CD14-positive monocyte (primary cell): ENCODE data around the gene CNIH3. TPM values are rescaled to one million over a fixed set of nuclear protein-coding genes. Genes with fewer than 3 reads are reported as not detected.

ENCODE experiments used
- DNase-seq, 3 donors: peaks; one replicate each; pipeline ENCODE4 v3.0.0-alpha.2; 2011 to 2022
- H2AFZ ChIP-seq: 2 replicates; pipeline ENCODE4 v1.6.0; 2012; ENCODE audit warnings: mild to moderate bottlenecking, low read depth, low read length, inconsistent platforms; ENCODE audit not compliant: insufficient read depth, poor library complexity, severe bottlenecking
- H3K27ac ChIP-seq, 2 donors: 1 replicate in 1 of 2; 2 replicates in 1 of 2; pipeline ENCODE4 v1.5.1; 2012 to 2013; ENCODE audit warnings: low read length in 2 of 2, control low read depth in 1 of 2, inconsistent platforms in 1 of 2, low read depth in 1 of 2, mild to moderate bottlenecking in 1 of 2
- H3K27me3 ChIP-seq, 2 donors: one replicate each; pipeline versions ENCODE4 v1.6.0 to v1.6.1; 2011 to 2013; ENCODE audit warnings: low read length in 2 of 2; ENCODE audit not compliant: control insufficient read depth in 2 of 2, insufficient read depth in 2 of 2
- H3K36me3 ChIP-seq, 2 donors: replicated peaks in 1 of 2; 1 replicate in 1 of 2; 2 replicates in 1 of 2; pipeline versions ENCODE4 v1.5.1 to v1.6.1; 2012 to 2013; ENCODE audit warnings: low read length in 2 of 2, control low read depth in 1 of 2, inconsistent platforms in 1 of 2, mild to moderate bottlenecking in 1 of 2; ENCODE audit not compliant: insufficient read depth in 2 of 2, control insufficient read depth in 1 of 2
- H3K4me1 ChIP-seq, 2 donors: 1 replicate in 1 of 2; 2 replicates in 1 of 2; pipeline versions ENCODE4 v1.5.1 to v1.6.1; 2012 to 2013; ENCODE audit warnings: low read length in 2 of 2, control low read depth in 1 of 2, inconsistent platforms in 1 of 2, mild to moderate bottlenecking in 1 of 2, moderate library complexity in 1 of 2; ENCODE audit not compliant: insufficient read depth in 2 of 2, control insufficient read depth in 1 of 2
- H3K4me2 ChIP-seq: replicated peaks from 2 replicates; pipeline ENCODE3; 2012; ENCODE audit warnings: low read length, moderate library complexity, mild to moderate bottlenecking; ENCODE audit not compliant: poor library complexity, severe bottlenecking; ENCODE audit errors: extremely low read depth
- H3K4me3 ChIP-seq, 3 experiments: fragments of 200-600 bp in 1 of 3; sonication (generic) in 1 of 3; replicated peaks in 1 of 3; 1 replicate in 2 of 3; 2 replicates in 1 of 3; pipeline ENCODE4 v1.5.1; 2011 to 2013; ENCODE audit warnings: low read length in 3 of 3, mild to moderate bottlenecking in 3 of 3, control low read depth in 2 of 3, low read depth in 2 of 3, inconsistent platforms in 1 of 3, moderate library complexity in 1 of 3
- H3K79me2 ChIP-seq: 2 replicates; pipeline ENCODE4 v1.6.0; 2012; ENCODE audit warnings: mild to moderate bottlenecking, control low read depth, inconsistent platforms, low read length, moderate library complexity; ENCODE audit not compliant: insufficient read depth
- H3K9ac ChIP-seq: 2 replicates; pipeline ENCODE4 v1.6.0; 2017; ENCODE audit warnings: low read length, mild to moderate bottlenecking; ENCODE audit not compliant: insufficient read depth, poor library complexity, severe bottlenecking
- H3K9me3 ChIP-seq, 2 donors: replicated peaks in 1 of 2; 1 replicate in 1 of 2; 2 replicates in 1 of 2; pipeline versions ENCODE4 v1.5.1 to v1.6.1; 2012 to 2013; ENCODE audit warnings: low read length in 2 of 2, control low read depth in 1 of 2; ENCODE audit not compliant: control insufficient read depth in 1 of 2, insufficient read depth in 1 of 2
- H4K20me1 ChIP-seq: 2 replicates; pipeline ENCODE4 v1.6.0; 2012; ENCODE audit warnings: mild to moderate bottlenecking, low read length, control low read depth, moderate library complexity; ENCODE audit not compliant: insufficient read depth
- H3K27ac Mint-ChIP-seq, 7 donors: one replicate each; pipeline ENCODE4 v1.8.0; 2020; ENCODE audit warnings: mild to moderate bottlenecking in 7 of 7, mixed read lengths in 7 of 7, moderate library complexity in 6 of 7, inconsistent platforms in 2 of 7
- H3K27me3 Mint-ChIP-seq, 3 donors: one replicate each; pipeline ENCODE4 v1.8.0; 2021 to 2022; ENCODE audit warnings: low read depth in 3 of 3, mild to moderate bottlenecking in 3 of 3, mixed read lengths in 3 of 3, moderate library complexity in 3 of 3, inconsistent platforms in 1 of 3
- H3K36me3 Mint-ChIP-seq, 2 donors: one replicate each; pipeline ENCODE4 v1.8.0; 2020; ENCODE audit warnings: mixed read lengths in 2 of 2, inconsistent platforms in 1 of 2, mild to moderate bottlenecking in 1 of 2
- H3K4me1 Mint-ChIP-seq: one replicate; pipeline ENCODE4 v1.8.0; 2020; ENCODE audit warnings: mild to moderate bottlenecking, mixed read lengths
- H3K4me3 Mint-ChIP-seq, 2 donors: one replicate each; pipeline ENCODE4 v1.8.0; 2020; ENCODE audit warnings: mild to moderate bottlenecking in 2 of 2, mixed read lengths in 2 of 2, moderate library complexity in 1 of 2
- H3K9me3 Mint-ChIP-seq, 7 donors: one replicate each; pipeline ENCODE4 v1.8.0; 2020 to 2022; ENCODE audit warnings: mixed read lengths in 7 of 7, mild to moderate bottlenecking in 6 of 7, moderate library complexity in 6 of 7, inconsistent platforms in 2 of 7
- CTCF ChIP-seq: fragments of 200-600 bp; IDR thresholded peaks from one replicate; pipeline ENCODE4 v1.8.0; 2022; ENCODE audit warnings: antibody characterized with exemption, mild to moderate bottlenecking
- WGBS: methylation state at CpG from one replicate; pipeline ENCODE4 v1.1.5; 2013; ENCODE audit warnings: missing lambda C conversion rate; ENCODE audit not compliant: insufficient coverage; 5-methylcytosine and 5-hydroxymethylcytosine counted together
- intact Hi-C, 2 donors: fragments of 100-400 bp; cut with micrococcal nuclease; formaldehyde crosslinking; loops; one replicate each; pipeline versions ENCODE4 v1.15.0 to v1.15.1; 2023
- polyA plus RNA-seq, 3 donors: library from polyadenylated mRNA; depleted of rRNA in 1 of 3; unstranded in 2 of 3; stranded (reverse) in 1 of 3; fragments of 300-500 nt in 2 of 3; fragments of >200 nt in 1 of 3; fragmentation: Illumina TruSeq in 2 of 3; gene quantifications; 1 replicate in 2 of 3; 2 replicates in 1 of 3; pipeline ENCODE4 v1.2.3, GENCODE V29; 2012 to 2021

CNIH3 gene
- polyA plus RNA-seq, 3 donors, result 0.37 TPM; not detected in 2

GRCh38 chr1:224781800-224782199 is 165.7 kb downstream of the CNIH3 start:
- Histone ChIP-seq H3K4me2 (no peak overlapping the region), H3K9ac (no peak overlapping the region), H3K9me3 (peaks cover 0 to 2% of the 10 kb centered on the region in 2 donors), H3K79me2 (no peaks in the 10 kb centered on the region), H2AFZ (no peak overlapping the region), H3K27me3 (no peaks in the 10 kb centered on the region), H4K20me1 (no peaks in the 10 kb centered on the region), H3K27ac (no peak overlapping the region), H3K36me3 (no peaks in the 10 kb centered on the region), H3K4me1 (peaks cover 0 to 4% of the 10 kb centered on the region in 2 donors), H3K4me3 (no peak overlapping the region)
- intact Hi-C loops, result no loop called here
- H3K36me3 Mint-ChIP-seq, result no peaks in the 10 kb centered on the region
- WGBS, result no CpG with 5 or more reads among the region's 2 CpGs
- H3K4me1 Mint-ChIP-seq, result peaks cover 12% of the 10 kb centered on the region
- DNase-seq, result no peak
- H3K27me3 Mint-ChIP-seq, result peaks cover 0 to 2% (median 1%) of the 10 kb centered on the region in 3 donors
- H3K27ac Mint-ChIP-seq, result no peak overlapping the region
- TF ChIP-seq CTCF, result no peak
- H3K9me3 Mint-ChIP-seq, result peaks cover 2 to 8% (median 4%) of the 10 kb centered on the region in 7 donors
- H3K4me3 Mint-ChIP-seq, result no peak overlapping the region

DNA sequence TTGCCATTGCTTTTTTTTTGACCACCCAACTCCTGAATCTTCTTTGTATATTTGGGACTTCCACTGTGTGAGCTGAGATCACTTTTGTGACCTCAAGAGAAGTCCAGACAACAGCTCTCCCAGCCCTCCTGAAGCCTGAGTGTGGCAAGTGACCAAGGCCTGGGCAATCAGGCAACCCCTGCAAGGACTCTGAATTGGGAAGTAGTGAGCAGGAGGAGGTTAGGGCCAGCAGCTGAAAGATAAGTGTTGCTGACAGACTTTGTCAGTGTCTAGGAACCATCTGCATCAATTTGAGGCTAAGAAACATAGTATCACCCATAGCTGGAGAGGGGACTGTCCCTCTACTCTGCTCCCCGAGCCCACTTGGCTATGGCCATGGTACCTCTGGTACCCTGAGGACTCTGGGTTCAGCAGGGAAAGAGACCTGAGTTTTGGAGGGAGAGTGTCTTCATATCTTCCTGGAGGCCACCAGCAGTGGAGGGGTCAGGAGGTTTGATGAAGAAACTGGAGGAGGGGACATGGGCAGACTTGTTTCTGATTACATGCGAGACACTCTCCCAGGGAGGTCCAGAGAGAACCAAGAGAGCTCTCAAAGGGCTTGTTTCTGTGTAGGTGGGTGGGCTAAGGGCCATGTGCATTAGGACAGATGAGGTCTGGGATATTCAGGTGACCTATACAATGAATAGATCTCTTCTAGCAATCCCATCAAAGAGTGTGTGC is 166.3 kb downstream of the CNIH3 start:
- Mint-ChIP-seq H3K9me3 (peaks cover 6 to 12% (median 8%) of the 10 kb centered on the region in 7 donors), H3K4me1 (peaks cover 12% of the 10 kb centered on the region), H3K27me3 (peaks cover 0 to 2% (median 1%) of the 10 kb centered on the region in 3 donors), H3K36me3 (no peaks in the 10 kb centered on the region), H3K4me3 (no peak overlapping the region), H3K27ac (no peak overlapping the region)
- 100% methylated on average over 1 of the region's 2 CpGs for WGBS
- Histone ChIP-seq H3K4me1 (peaks cover 0 to 4% of the 10 kb centered on the region in 2 donors), H3K9ac (no peak overlapping the region), H3K4me3 (no peak overlapping the region), H3K27me3 (no peaks in the 10 kb centered on the region), H3K27ac (no peak overlapping the region), H3K9me3 (peaks cover 0 to 4% of the 10 kb centered on the region in 2 donors), H3K36me3 (no peaks in the 10 kb centered on the region), H2AFZ (no peak overlapping the region), H3K79me2 (no peaks in the 10 kb centered on the region), H3K4me2 (no peak overlapping the region), H4K20me1 (no peaks in the 10 kb centered on the region)
- no peak for TF ChIP-seq CTCF
- intact Hi-C loops, result no loop called here
- DNase-seq, result no peak
